Measurements from ENCODE around the gene CAPSL.
A peak's percentile ranks its signal among the peaks of the same experiment; 100 is the strongest.

Gene CAPSL

DNA sequence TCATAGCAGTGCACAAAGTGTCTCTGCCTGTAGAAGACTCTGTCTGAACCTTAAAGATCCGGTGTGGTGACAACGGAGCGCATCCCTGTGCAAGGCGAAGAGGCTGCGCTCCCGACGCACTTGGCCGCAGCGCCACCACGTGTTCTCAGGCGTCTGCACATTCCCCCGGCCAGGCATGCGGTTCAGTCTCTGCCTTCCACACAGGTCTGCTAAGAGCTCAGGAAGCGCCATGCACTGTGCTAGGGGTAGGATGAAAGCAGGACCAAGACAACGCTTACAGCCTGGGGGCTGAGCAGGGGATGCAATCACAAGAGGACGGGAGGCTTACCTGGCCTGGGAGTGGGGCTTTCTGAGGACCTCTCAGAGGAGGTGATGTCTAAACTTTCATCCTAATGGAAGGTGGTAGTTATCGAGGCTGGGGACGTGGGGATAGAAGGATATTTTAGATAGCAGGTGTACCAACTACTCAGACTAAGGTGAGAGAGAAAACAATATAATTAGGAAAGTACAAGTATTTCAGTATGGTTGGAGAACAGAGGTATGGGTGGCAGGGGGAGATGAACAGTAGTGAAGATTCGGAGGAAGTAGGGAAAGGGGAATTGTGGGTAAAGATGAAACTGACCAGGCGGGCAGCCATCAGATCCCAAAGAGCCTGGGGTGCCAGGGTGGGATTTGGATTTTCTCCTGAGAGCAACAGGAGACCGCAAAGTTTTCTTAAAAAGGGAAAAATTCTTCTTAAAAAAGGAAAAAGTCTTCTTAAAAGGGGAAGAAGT lies 13.3 kb downstream of the CAPSL start:
- peak overlapping the region; percentile 34; the same call in 1 of the 2 replicates for H3K27ac ChIP-seq
- no peak for TF ChIP-seq ZFX (IDR thresholded peaks at IDR 0.05; ENCODE audit: borderline replicate concordance)
- TF ChIP-seq, protein P1, sequence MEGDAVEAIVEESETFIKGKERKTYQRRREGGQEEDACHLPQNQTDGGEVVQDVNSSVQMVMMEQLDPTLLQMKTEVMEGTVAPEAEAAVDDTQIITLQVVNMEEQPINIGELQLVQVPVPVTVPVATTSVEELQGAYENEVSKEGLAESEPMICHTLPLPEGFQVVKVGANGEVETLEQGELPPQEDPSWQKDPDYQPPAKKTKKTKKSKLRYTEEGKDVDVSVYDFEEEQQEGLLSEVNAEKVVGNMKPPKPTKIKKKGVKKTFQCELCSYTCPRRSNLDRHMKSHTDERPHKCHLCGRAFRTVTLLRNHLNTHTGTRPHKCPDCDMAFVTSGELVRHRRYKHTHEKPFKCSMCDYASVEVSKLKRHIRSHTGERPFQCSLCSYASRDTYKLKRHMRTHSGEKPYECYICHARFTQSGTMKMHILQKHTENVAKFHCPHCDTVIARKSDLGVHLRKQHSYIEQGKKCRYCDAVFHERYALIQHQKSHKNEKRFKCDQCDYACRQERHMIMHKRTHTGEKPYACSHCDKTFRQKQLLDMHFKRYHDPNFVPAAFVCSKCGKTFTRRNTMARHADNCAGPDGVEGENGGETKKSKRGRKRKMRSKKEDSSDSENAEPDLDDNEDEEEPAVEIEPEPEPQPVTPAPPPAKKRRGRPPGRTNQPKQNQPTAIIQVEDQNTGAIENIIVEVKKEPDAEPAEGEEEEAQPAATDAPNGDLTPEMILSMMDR (IDR thresholded peaks at IDR 0.05), result peak; percentile 89

DNA sequence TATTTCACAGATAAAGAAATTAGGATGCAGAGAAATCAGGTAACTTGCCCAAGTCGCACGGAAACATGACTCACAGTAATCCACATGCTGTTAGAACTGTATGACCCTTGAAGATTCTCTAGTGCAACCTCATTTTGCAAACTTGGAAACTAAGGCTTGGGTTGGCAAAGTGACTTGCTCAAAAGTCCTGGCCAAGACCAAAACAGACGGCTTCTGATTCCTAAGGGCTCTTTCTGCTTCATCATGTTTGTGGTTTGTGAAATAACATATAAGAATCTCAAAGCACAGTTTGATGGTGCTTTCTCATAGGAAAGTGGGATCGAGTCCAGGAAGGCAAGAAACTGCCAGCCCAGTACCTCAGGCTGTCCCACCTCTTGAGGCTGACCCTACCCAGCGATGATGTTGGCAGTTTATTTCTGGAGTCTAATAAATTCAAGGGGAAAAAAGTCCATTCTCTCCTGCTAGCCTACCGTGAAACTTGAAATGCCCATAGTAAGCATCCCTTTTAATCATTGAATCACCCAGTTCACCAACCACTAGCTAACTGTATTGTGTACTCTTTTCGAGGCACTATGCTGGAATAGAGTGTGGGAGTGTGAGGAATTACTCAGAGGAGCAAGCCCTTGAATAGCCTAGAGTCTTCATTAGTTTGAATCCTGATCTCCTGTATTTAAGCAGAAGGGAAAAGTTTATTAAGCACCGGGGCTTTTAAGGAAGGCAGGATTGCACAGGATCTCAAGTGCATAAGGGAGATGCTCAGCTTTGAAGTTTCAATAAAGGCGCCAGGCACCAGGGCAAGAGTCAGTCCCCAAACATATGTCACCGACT lies 14.1 kb downstream of the CAPSL start:
- H3K27ac ChIP-seq, result no peak overlapping the region
- TF ChIP-seq, protein P1 (IDR thresholded peaks at IDR 0.05), result no peak
- no peak for TF ChIP-seq ZFX (IDR thresholded peaks at IDR 0.05; ENCODE audit: borderline replicate concordance)

DNA sequence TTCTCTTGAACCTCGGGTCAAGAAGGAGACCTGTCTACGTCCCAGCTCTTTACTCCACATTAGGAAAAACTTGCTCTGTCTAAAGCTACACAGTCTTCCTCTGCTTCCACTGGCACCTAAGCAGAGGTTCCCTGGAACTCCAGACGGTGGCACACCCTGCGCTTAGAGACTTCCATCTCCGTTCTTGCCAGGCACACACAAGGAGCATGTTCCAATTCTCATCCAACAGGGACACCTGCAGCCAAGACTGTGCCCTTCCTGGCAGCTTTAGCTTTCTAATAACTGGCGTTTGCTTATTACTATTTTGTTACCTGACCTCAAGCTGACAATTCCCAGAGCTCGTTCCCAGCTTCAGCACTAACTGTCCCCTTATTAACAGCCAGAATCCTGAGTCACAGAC lies 16.0 kb downstream of the CAPSL start:
- H3K27ac ChIP-seq, result no peak overlapping the region
- TF ChIP-seq, protein P1 (IDR thresholded peaks at IDR 0.05), result no peak
- no peak for TF ChIP-seq ZFX (IDR thresholded peaks at IDR 0.05; ENCODE audit: borderline replicate concordance)

DNA sequence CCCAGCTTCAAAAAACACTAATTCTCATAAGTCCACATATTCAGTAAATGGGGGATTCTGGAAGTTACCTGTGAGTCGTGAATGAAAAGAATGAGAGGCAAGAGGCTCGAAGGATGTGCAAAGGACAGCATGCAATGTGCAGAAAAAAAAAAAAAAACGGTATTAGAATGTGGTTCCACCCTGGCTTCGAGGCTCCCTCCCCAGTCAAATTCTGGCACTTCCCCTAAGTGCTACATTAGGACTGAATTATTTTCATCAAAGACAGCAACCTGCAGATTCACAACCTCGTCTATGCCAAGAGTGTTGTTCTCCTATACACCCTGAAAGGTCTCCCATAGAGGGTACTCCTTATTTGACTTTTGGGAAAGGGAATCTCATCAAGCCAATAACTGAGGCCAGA lies 16.5 kb downstream of the CAPSL start:
- TF ChIP-seq, protein P1 (IDR thresholded peaks at IDR 0.05), result no peak
- no peak for TF ChIP-seq ZFX (IDR thresholded peaks at IDR 0.05; ENCODE audit: borderline replicate concordance)
- no peak overlapping the region for H3K27ac ChIP-seq

DNA sequence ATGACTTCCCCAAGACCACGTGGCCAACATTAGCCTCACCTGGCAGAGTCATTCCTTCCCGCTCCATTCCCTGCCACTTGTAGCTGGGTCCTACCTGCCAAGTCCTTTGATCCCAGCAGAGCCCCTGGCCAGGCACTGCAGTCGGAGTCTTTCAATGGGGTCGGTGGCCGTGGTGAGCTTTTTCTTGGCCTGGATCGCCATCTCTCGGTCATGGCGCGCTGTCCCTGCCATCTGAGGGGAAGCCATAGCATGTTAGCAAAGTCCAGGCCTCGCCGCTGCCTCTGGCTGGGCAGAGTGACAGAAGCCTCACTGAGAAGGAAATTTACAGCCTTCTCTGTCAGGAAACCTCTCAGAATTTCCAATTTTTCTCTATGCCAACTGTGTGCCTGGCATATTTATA lies 17.5 kb downstream of the CAPSL start:
- TF ChIP-seq, protein P1 (IDR thresholded peaks at IDR 0.05), result no peak
- TF ChIP-seq ZFX (IDR thresholded peaks at IDR 0.05; ENCODE audit: borderline replicate concordance), result no peak
- H3K27ac ChIP-seq, result no peak overlapping the region

DNA sequence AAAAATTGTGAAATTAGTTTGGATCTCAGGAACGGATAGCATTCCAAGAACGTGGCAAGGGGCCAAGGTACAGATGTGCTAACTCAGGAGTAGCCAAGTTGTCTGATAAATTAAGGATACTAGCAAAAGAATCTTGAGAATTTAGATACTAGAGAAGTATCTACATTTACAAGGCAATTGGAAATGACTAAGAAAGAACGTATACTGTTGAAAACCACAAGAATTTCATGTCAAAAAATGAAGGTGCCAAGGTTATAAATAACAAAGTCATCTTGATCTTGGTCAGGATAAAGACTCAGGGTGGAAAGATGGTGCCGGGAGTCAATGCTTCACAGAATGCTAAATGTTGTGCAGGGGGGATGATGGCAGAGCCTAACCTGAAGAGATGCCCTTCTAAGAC lies 19.2 kb downstream of the CAPSL start:
- no peak overlapping the region for H3K27ac ChIP-seq
- TF ChIP-seq, protein P1 (IDR thresholded peaks at IDR 0.05), result no peak

DNA sequence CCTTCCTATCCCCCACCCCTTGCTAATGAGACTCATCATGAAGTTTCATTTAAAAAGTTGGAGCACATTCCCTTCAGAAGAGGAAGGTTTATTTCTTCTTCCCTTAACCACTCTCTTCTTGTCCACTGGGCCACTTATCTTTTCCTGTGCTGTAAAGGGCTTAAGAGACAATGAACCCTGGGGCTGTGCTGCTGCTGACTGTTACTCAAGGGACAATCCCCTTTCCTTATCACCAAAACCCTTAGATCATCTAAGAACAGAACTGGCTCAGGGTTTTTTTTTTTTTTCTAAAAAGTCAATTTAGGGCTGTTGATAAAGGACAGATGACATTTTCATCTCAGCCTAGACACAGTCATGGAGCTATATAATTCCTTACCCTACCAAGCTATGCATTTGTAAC lies 29.6 kb downstream of the CAPSL start:
- no peak for TF ChIP-seq ZFX (IDR thresholded peaks at IDR 0.05; ENCODE audit: borderline replicate concordance)
- TF ChIP-seq, protein P1 (IDR thresholded peaks at IDR 0.05), result no peak
- H3K27ac ChIP-seq, result no peak overlapping the region

Measured in 22Rv1 (cell line).